ENCODE results near the gene PLCB1.
"Not testable (repeated sequence)": the region's sequence is repeated elsewhere in the genome, so short reads cannot be mapped to it uniquely, and the experiment has no call there.

The PLCB1 gene

GRCh38 chr20:8578161-8578865 lies 446.2 kb downstream of the PLCB1 start:
- no peak for DNase-seq

- DNase-seq = no peak
Measured at GRCh38 chr20:8579035-8579434, 447.0 kb downstream of the PLCB1 start.

GRCh38 chr20:8581446-8582183 lies 449.5 kb downstream of the PLCB1 start:
- DNase-seq = no peak

GRCh38 chr20:8583012-8583565 lies 451.0 kb downstream of the PLCB1 start:
- DNase-seq = no peak

- no peak for DNase-seq
Measured at GRCh38 chr20:8583566-8584043, 451.5 kb downstream of the PLCB1 start.

- no peak for DNase-seq
Measured at GRCh38 chr20:8587251-8587650, 455.2 kb downstream of the PLCB1 start.

GRCh38 chr20:8587810-8588209 lies 455.7 kb downstream of the PLCB1 start:
- DNase-seq = no peak

GRCh38 chr20:8589956-8590355 lies 457.9 kb downstream of the PLCB1 start:
- no peak for DNase-seq

- DNase-seq = not testable (repeated sequence)
Measured at GRCh38 chr20:8600910-8601541, 469.0 kb downstream of the PLCB1 start.

- no peak for DNase-seq
Measured at GRCh38 chr20:8601542-8601912, 469.5 kb downstream of the PLCB1 start.

- no peak for DNase-seq
Measured at GRCh38 chr20:8602389-8603116, 470.5 kb downstream of the PLCB1 start.

GRCh38 chr20:8608470-8608869 lies 476.4 kb downstream of the PLCB1 start:
- no peak for DNase-seq

GRCh38 chr20:8616792-8617191 lies 484.7 kb downstream of the PLCB1 start:
- no peak for DNase-seq

GRCh38 chr20:8621001-8621400 lies 488.9 kb downstream of the PLCB1 start:
- DNase-seq = peak; percentile 79 to 84

- no peak for DNase-seq
Measured at GRCh38 chr20:8624046-8624445, 492.0 kb downstream of the PLCB1 start.

- no peak for DNase-seq
Measured at GRCh38 chr20:8624616-8625015, 492.6 kb downstream of the PLCB1 start.

- DNase-seq = no peak
Measured at GRCh38 chr20:8627340-8628004, 495.4 kb downstream of the PLCB1 start.

GRCh38 chr20:8631271-8631670 lies 499.2 kb downstream of the PLCB1 start:
- no peak for DNase-seq

GRCh38 chr20:8633366-8633765 lies 501.3 kb downstream of the PLCB1 start:
- no peak for DNase-seq

- DNase-seq = no peak
Measured at GRCh38 chr20:8635048-8635572, 503.0 kb downstream of the PLCB1 start.

- DNase-seq = no peak
Measured at GRCh38 chr20:8635837-8636236, 503.8 kb downstream of the PLCB1 start.

All from NCI-H2081 (cell line).